GM19452 (cell line): Measurements from ENCODE around the gene EYA2.
"Not testable (repeated sequence)": the region's sequence is repeated elsewhere in the genome, so short reads cannot be mapped to it uniquely, and the experiment has no call there.

ENCODE experiments used
- ATAC-seq: cut with Tn5 transposase; IDR thresholded peaks from one replicate; pipeline ENCODE4 v1.9.1; 2021; ENCODE audit not compliant: unreplicated experiment

The EYA2 gene

DNA sequence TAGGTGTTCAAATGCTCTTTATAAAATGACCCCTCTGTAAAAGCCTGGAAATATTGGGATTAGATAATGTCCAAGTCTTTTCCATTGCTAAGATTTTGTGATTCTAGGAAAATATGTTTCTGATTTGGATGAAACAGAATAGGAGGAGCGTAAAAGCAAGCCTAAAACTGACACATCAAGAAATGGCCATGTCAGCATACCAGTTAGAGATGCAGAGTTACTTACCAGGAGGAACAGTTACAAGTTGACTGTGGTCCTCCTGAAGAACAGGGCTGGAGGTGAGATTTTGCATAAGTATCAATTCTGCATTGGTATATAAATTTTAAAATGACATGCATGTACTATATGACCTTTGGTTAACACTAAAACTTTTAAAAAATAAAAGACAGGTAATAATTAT is 35.3 kb downstream of the EYA2 start:
- ATAC-seq = no peak

DNA sequence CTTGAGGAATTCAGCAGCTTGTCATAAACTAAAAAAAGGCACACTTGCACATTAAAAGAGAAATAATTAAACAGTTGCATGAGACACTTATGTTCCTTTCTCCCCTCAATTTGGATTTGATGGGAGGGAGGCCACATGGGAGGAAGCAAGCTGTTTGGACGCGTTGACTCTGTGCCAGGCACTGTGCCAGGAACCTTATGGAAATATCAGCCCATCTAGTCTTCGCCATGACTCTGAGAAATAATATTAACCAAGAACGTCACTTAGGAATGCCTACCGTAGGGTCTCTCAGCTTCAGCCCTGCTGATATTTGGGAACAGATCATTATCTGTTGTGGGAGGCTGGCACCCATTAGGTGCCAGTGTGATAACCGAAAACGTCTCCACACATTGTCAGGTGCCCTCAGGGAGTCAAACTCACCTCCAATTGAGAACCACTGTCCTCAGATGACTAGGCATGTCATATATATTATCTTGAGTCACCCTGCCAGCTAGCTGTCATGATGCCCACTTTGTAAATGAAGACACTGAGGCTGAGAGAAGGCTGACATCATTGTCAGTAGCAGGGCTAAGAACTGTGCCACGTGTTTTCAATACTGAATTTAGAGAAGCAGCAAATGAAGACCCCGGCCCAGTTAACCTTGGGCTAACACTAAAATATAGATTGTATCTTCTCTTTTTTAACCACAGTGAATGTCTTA is 36.1 kb downstream of the EYA2 start:
- no peak for ATAC-seq

DNA sequence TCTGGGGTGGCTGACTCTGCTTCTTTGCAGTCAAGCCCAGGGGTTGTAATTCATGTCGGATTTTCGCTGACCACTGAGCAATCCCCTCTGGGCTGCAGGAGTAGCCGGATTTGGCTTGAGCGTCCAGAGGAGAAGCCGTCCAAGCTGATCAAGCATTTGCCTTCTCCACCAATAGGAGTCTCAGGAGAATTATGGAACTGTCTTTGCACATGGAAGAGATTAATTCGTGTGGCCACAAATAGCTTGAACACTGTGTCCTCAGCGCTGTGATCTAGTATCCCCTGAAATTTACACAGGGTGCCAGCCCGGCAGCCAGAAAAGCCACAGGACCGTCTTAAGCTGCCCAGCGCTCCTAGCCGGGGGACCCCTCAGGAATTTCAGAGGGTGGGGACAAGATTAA is 37.1 kb downstream of the EYA2 start:
- no peak for ATAC-seq

DNA sequence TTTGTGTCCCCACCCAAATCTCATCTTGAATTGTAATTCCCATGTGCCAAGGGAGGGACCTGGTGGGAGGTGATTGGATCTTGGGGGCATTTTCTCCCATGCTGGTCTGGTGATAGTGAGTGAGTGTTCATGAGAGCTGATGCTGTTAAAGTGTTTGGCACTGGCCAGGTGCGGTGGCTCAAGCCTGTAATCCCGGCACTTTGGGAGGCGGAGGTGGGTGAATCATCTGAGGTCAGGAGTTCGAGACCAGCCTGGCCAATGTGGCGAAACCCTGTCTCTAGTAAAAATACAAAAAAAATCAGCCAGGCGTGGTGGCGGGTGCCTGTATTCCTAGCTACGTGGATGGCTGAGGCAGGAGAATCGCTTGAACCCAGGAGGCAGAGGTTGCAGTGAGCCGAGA is 37.8 kb downstream of the EYA2 start:
- ATAC-seq = not testable (repeated sequence)

DNA sequence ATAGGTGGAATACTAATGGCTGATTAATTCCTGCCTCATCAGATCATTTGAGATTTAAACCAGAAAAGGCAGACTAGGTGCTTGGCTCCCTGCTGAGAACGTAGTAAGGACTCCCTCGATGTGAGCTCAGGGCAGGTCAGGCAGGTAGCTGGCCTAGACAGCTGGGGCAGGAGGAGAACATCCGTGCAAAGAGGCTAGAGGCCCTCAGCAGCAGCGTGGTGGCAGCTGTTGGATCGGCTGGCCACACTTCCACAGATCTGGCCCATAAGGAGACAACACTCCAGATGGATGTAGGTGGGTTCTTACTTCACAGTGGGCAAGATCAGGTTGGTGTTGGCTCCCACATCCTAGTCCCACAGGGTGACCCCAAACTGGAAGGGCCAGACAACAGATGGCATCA is 38.5 kb downstream of the EYA2 start:
- no peak for ATAC-seq

DNA sequence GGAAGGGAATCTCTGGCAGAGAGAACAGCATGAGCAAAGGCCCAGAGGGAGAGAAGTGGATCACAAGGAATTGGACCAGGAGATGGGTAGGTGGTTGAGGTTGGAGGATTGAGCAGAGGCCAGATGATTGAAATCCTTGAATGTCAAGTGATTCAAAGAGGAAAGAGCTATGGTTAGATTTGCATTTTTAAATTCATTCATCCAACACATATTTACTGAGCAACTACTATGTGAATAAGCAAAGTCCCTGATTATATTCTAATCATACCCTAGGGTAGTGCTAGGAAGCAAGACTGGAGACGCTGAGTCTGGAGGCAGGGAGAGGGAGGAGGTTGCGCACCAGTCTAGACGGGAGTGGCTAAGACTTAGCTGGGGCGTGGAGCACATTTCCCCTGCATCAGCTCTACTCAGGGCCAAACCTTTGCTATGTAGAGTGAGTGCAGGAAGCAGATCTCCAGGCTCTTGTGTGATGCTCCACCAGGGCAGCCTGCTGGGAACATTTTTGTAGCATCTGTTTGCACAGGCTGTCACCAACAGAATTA is 40.2 kb downstream of the EYA2 start:
- ATAC-seq = no peak

DNA sequence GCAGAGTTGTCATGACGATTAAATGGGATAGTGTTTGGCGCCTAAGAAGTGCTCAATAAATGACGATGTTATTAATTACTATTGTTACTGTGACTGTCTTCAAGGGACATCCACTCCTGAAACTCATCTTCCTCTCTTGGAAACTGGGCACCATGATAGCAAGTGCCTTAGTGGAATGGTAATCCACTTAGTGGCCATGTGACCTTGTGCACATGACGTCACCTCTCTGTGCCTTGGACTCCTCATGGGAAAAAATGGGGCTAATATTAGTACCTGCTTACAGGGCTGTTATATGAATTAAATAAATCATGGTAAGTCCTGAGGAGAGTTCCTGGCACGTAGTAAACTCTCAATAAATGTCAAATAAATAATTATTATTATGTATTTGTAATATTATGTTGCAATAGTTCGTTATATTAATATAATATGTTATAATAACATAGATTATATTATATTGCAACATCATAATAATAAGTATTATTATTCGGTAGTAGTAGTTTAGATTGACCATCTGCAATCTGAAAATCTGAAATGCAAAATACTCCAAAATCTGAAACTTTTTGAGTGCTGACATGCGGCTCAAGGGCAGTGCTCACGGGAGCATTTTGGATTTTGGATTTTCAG is 40.9 kb downstream of the EYA2 start:
- no peak for ATAC-seq

DNA sequence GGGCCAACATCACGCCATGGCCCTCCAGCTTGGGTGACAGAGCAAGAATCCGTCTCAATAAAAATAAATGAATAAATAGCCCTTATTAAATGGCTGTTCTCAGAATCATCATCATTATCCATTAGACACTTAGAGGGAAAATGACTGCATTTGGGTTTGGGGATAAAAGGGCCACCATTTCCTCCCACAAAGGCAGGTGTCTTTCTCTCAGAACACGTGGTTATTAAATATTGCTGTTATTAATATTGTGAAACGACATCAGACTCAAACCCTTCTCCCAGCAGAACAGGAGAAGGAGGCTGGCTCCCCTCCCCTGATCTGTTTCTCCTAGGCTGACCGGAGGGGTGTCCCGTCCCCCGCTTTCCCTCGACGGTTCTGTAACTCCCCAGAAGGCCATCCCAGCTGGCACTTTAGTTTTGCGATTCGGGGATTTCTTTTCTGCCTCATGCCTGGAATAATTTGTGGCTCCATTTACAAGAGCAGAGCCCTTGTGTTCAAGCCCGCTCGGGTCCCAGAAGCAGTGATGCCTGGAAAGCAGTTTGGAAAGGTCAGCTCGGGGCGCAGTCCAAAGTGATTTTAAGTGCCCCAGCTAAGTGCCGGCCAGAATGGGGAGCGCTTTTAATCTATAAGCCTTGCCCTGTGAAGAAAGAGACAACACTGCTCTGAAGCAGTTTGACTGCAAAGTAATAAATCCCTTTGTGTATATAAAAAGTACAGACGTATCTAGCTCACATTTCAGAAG is 41.9 kb downstream of the EYA2 start:
- ATAC-seq = no peak

DNA sequence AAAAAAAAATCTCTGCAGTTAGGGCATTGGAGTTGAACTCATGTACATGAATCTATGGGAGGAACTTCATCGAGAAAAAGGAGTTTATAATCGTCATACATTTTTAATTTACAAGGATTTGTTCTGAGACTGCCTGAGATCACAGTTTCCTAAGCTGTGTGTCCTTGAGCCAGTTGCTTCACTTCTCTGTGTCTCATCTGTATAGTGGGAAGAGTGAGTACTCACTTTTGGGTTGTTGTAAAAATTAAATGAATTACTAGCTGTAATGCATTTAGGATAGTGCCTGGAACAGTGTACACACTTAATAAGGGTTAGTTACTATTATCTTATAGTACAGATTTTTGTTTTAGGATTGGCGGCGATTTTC is 42.5 kb downstream of the EYA2 start:
- ATAC-seq = no peak

DNA sequence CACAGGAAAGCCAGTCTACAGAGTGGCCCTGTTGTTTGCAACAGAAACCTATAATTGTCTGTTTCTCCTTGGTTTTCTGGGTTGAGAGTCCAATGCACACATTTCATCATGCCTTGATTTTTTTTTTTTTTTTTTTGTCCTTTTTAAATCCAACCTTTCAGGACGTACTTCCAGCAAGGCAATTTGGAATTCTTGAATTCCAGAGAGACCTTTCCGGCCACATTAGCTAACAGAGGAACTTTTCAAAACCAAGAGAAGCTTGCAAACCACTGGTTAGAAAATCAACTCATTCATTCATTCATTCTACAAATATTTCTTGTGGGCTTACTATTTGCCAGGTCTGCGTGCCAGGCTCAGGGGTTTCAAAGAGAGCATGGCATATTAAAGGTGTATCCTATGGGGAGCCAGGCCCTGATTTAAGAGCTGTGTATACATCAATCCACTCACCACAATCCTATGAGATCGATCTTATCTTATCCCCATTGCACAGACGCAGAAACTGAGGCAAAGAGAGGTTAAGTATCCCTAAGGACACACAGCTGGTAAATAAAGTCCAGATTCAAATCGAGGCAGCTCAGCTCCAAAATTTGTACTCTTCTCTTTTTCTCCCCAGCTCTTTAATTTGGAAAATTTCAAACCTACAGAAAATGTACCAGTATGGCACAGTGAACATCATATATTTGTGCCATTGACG is 43.0 kb downstream of the EYA2 start:
- ATAC-seq = no peak

DNA sequence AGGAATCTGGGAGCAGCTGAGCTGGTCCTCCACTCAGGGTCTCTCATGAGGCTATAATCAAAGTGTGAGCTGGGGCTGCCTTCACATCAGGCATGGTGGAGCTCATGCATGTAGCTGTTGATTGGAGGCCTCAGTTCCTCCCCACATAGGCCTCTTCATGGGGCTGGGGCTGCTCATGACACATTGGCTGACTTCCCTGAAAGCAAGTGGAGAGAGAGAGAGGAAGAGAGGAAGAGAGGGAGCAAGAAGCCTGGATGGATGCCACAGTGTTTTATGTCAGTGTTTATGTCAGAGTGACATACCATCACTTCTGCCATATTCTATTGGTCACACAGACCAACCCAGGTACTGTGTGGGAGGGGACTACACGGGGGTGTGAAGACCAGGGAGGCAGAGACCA is 43.8 kb downstream of the EYA2 start:
- ATAC-seq = no peak

DNA sequence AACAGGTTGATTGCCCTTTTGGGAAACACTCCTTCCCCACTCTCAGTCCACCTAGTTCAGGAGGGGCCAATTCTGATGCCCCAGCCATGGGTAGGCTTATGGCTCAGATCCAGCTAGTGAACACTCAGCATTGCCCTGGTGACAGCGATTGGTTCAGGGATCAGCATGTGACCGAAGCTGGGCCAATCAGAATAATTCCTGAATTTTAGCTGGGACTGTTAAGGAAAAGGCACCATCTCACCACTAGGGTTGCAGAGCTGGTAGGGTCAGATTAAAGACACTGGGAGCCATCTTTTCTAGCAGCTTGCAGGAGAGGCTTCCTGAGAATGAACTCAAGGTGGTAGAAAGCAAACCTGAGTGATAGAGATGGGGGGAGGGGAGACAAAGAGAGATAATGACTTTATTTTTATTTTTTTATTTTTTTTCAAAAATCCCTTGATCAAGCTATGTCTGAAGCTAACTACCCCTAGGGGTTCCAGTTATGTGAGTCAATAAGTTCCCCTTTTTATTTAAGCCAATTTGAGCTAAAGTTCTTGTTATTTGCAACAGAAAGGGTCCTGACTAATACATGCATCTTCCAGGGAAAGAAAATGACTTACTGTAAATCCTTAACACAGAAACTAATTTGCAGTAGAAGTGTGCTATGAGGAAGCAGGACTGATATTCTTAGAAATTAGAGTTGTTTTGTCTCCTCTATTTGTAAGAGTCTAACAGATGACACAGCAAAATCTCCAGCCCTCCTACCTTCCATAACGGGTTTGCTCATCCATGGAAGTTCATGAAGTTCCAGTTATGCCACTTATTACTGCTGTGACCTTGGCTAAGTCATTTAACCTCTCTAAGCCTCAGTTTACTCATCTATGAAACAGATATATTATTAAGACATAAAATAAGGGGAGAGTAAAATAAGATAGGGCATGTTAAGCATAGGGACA is 44.7 kb downstream of the EYA2 start:
- no peak for ATAC-seq

DNA sequence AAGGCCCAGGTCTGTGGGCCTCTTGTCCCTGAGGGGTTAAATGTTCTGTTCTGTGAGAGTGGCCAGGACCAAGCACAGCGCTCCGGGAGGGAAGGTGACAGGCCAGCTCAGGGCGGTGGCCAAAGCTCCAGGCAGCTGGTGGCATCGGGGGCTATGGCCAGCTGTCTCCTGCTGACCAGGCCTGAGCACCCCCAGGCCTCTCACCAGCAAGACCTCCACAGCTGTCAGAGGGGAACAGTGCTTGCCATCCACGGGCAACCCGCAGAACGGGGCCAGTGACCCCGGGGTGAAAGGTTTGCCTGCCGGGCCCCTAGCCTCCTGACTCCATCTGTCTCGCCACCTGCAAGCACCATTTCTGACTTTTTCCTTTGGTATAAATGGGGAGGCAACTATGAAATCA is 46.0 kb downstream of the EYA2 start:
- ATAC-seq = no peak

DNA sequence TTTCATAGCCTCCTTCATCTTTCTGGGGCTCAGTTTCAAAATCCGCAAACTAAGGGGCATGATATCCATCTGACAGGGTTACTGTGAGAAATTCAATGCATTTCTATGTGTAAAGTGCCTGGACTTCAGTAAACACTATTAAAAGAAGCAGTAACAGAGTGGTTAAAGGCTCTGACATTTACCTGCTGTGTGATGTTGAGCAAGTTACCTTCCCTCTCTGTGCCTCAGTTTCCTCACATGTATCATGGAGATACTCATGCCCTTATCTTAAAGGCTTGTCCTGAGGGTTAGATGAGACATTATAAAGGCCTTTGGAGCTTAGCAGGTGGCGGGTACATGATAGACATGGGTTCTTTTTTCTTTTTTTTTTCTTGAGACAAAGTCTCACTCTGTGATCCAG is 46.8 kb downstream of the EYA2 start:
- ATAC-seq = no peak

DNA sequence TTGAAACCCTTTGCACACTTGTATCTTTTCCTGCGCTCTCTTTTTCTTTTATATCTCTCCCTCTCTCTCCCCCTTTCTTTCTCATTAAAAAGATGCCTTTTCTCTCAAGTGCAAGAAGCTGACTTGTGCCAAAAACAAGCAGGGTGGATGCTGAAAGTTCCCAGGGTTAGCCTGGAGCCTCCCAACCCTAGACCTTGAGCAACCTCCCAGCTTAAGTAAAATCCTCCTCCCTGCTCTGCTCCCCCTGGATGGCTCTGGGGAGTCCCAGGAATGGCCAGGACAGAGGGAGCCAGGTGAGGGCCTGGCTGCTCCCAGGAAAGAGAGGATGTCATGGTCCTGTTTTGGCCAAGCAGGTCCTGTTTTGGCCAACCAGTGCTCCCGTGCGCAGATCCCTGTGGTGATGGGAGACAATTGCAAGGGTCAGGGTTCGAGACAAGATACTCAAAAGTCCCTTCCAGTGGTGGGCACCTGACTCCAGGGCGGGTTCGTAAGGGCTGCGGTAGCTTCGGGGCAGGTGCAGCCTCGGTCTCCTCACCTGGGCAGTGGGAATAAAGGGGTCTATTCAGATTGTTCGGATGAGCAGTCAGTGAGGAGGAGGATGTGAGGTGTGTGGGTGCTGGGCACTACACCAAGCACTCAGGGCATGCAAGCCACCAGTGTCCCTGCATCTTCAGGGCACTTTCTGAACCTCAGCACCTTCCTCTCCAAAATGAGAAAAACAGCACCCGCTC is 49.4 kb downstream of the EYA2 start:
- no peak for ATAC-seq

DNA sequence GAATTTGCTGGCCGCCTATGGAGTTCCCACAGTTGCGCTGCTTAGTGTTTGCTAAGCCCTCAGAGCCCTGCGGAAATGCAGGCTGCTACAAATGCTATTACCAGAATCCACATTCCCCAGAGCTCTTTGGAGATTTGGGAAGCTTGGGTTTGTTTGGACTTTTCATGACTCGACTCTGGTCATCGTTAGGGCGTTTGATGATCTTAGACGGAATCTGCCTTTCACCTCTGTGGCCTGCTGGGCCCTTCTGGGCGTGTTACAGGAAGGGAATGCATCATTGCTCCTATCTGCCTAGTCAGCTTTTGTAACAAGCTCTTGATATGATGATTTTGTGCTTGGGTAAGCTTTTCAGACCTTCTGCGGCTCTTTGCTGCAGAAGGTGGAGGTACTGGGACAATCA is 50.8 kb downstream of the EYA2 start:
- no peak for ATAC-seq

DNA sequence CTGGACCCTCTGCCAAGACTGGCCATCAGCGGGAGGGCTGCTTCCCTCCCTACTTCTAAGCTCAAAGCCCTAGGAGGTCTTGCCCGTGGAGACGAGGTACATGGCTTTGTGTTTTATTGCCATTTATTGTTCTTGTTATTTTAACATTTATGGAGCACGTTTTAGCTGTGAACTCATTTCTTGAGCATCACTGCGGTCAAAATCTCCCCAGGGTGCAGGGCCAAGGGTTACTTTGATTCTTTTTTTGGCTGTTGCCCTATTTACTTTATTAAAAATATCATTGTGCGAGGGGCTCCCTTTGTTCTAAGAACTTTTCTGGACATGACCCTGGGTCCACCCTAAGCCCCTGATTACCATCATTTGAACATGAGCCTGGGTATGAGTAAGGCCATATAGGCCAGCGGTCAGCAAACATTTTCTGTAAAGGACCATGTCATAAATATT is 51.6 kb downstream of the EYA2 start:
- ATAC-seq = no peak

DNA sequence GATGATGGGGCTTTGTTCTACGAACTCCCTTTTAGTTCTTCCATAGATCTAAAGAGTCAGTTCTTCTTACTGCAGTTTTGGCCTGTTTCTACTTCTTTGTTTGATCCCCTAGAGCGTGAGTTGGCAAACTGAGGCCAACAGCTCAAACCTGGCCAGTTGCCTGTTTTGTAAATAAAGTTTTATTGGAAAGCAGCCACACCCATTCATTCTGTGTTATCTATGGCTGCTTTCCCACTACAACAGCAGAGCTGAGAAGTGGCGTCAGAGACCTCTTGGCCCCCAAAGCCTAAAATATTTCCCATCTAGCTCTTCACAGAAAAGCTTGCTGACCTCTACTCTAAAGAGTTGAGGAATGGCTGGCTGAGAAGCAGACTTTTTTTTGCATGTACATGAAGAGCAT is 52.2 kb downstream of the EYA2 start:
- no peak for ATAC-seq

DNA sequence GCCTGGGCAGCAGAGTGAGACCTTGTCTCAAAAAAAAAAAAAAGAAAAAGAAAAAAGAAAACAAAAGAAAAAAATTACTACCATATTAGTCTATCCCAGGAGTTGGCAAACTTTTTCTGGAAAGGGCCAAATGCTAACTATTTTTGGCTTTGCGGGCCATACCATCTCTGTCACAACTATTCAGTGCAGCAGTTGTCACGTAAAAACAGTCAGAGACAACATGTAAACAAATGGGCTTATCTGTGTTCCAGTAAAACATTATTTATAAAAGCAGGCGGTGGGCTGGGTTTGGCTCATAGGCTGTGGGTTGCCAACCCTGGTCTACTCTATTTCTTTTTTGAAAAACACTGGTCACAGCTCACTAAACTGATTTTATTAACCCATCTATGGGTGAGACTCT is 53.4 kb downstream of the EYA2 start:
- ATAC-seq = no peak

DNA sequence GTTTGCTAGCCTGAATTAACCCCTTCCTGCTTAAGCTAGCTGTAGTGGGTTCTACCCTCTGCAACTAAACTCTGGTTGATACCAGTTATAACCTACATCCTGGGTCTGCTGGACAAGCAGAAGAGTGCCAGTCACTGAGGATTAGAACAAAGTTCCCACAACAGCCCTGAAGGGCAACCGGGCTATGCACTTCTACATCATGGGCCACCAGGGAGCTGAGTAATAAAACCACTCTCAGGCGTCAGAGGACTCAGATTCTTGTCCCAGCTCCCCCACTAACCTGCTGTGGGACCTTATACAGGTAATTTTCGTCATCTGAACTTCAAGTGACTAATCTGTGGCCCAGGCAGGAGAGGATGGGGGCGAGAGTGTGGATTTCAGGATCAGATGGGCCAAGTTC is 56.8 kb downstream of the EYA2 start:
- no peak for ATAC-seq
